Right lobe of liver (tissue), 6 donors: ENCODE results near the gene KATNIP. TPM values are rescaled to one million over a fixed set of nuclear protein-coding genes. Genes with fewer than 3 reads are reported as not detected.

Experiments used
- ATAC-seq, 4 donors: fragments of 200-7000 bp; cut with Tn5 transposase; one replicate each; pipeline ENCODE4 v1.9.1; 2020; ENCODE audit warnings: mild to moderate bottlenecking in 4 of 4, moderate library complexity in 4 of 4
- DNase-seq, 3 donors: peaks; one replicate each; pipeline ENCODE4 v3.0.0-alpha.2; 2020
- H3K27ac ChIP-seq, 3 donors: fragments of 200-600 bp; one replicate each; pipeline ENCODE4 v1.8.0; 2022
- H3K27me3 ChIP-seq, 2 donors: fragments of 200-600 bp; one replicate each; pipeline ENCODE4 v1.8.0; 2022
- H3K36me3 ChIP-seq, 4 donors: fragments of 200-600 bp; sonication (generic) in 1 of 4; one replicate each; pipeline versions ENCODE4 v1.5.1 to v1.8.0; 2017 to 2022; ENCODE audit warnings: control low read depth in 1 of 4
- H3K4me1 ChIP-seq, 4 donors: fragments of 200-600 bp; sonication (generic) in 1 of 4; one replicate each; pipeline versions ENCODE4 v1.5.1 to v1.8.0; 2017 to 2022; ENCODE audit warnings: control low read depth in 1 of 4
- H3K4me3 ChIP-seq, 3 donors: fragments of 200-600 bp; one replicate each; pipeline ENCODE4 v1.8.0; 2022
- H3K9me3 ChIP-seq, 4 donors: fragments of 200-600 bp; sonication (generic) in 1 of 4; one replicate each; pipeline versions ENCODE4 v1.5.1 to v1.8.0; 2017 to 2022; ENCODE audit warnings: control low read depth in 1 of 4
- CTCF ChIP-seq, 4 donors: fragments of 200-600 bp in 3 of 4; fragments of 450-650 bp in 1 of 4; IDR thresholded peaks; one replicate each; pipeline versions ENCODE4 v1.5.1 to v1.8.0; 2016 to 2022; ENCODE audit warnings: antibody characterized with exemption in 4 of 4, mild to moderate bottlenecking in 2 of 4
- POLR2A ChIP-seq: fragments of 450-650 bp; IDR thresholded peaks from one replicate; pipeline ENCODE4 v1.6.1; 2017; ENCODE audit warnings: antibody characterized with exemption, mild to moderate bottlenecking
- WGBS: methylation state at CpG from one replicate; pipeline ENCODE4 v1.1.6; 2018; ENCODE audit warnings: low coverage, low lambda C conversion rate; ENCODE audit not compliant: insufficient coverage; ENCODE audit errors: missing lambda C conversion rate; 5-methylcytosine and 5-hydroxymethylcytosine counted together
- intact Hi-C, 2 donors: fragments of 100-400 bp; cut with DNase I; formaldehyde crosslinking; loops; one replicate each; pipeline versions ENCODE4 v1.11.2 to v1.14.1; 2022
- total RNA-seq, 6 experiments: library from RNA; depleted of rRNA in 2 of 6; stranded (reverse); fragments of >200 nt in 2 of 6; fragmentation: NEBNext Ultra II Directional in 3 of 6; extraction: Animal tissue kit (Norgen Biotek cat#: 25700) in 3 of 6; gene quantifications; one replicate each; pipeline versions ENCODE4 v1.1.0 to v1.2.4, GENCODE V29; 2016 to 2023
- donor health status: DM: no; HTN: yes; CAD: no.
- donor health status: DM: no; HTN: no; CAD: no.
- donor health status: DM: no; HTN: no; CAD: no.
- donor health status: DM: no; HTN: yes; CAD: no.
- donor health status: DM: no; HTN: yes; CAD: no.

Gene KATNIP
- total RNA-seq, 6 experiments from 2014 or later: 6.1 to 10.2 (median 7.6) TPM

- no peaks in the 10 kb centered on the region for H3K9me3 ChIP-seq
- no peak overlapping the region for H3K4me3 ChIP-seq
- H3K36me3 ChIP-seq: peaks cover 0 to 92% (median 32%) of the 10 kb centered on the region in 4 donors
- H3K27ac ChIP-seq: no peak overlapping the region
- no peak for TF ChIP-seq CTCF (IDR thresholded peaks at IDR 0.05)
- no peak for TF ChIP-seq POLR2A
- DNase-seq (no peak), ATAC-seq (no peak)
- 96% methylated on average over 8 of the region's 17 CpGs for WGBS
- intact Hi-C loops: no loop called here
- no peaks in the 10 kb centered on the region for H3K27me3 ChIP-seq
- no peaks in the 10 kb centered on the region for H3K4me1 ChIP-seq
Measured at GRCh38 chr16:27506771-27507170, 43.2 kb upstream of the KATNIP start.

GRCh38 chr16:27508476-27508875, 41.5 kb upstream of the KATNIP start:
- TF ChIP-seq CTCF (IDR thresholded peaks at IDR 0.05) (no peak), POLR2A (no peak)
- H3K9me3 ChIP-seq: no peaks in the 10 kb centered on the region
- H3K4me3 ChIP-seq: no peak overlapping the region
- peaks cover 0 to 75% (median 24%) of the 10 kb centered on the region in 4 donors for H3K36me3 ChIP-seq
- no peak overlapping the region for H3K27ac ChIP-seq
- 92% methylated on average over 9 of the region's 9 CpGs for WGBS
- no peaks in the 10 kb centered on the region for H3K27me3 ChIP-seq
- intact Hi-C loops: no loop called here
- no peaks in the 10 kb centered on the region for H3K4me1 ChIP-seq
- DNase-seq (no peak), ATAC-seq (no peak)

GRCh38 chr16:27511657-27512448, 38.1 kb upstream of the KATNIP start:
- ATAC-seq (no peak), DNase-seq (no peak)
- Histone ChIP-seq H3K36me3 (peaks cover 0 to 41% (median 14%) of the 10 kb centered on the region in 4 donors), H3K4me3 (no peak overlapping the region), H3K27me3 (no peaks in the 10 kb centered on the region), H3K27ac (no peak overlapping the region), H3K4me1 (no peaks in the 10 kb centered on the region), H3K9me3 (no peaks in the 10 kb centered on the region)
- intact Hi-C loops: no loop called here
- no peak for TF ChIP-seq CTCF (IDR thresholded peaks at IDR 0.05)
- no peak for TF ChIP-seq POLR2A
- 88% methylated on average over 13 of the region's 22 CpGs for WGBS

- no peak for TF ChIP-seq CTCF (IDR thresholded peaks at IDR 0.05)
- TF ChIP-seq POLR2A: no peak
- no peaks in the 10 kb centered on the region for H3K27me3 ChIP-seq
- no peak for DNase-seq
- no peak overlapping the region for H3K4me3 ChIP-seq
- no peaks in the 10 kb centered on the region for H3K4me1 ChIP-seq
- H3K9me3 ChIP-seq: no peaks in the 10 kb centered on the region
- 92% methylated on average over 12 of the region's 12 CpGs for WGBS
- H3K27ac ChIP-seq: no peak overlapping the region
- peaks cover 0 to 15% (median 0%) of the 10 kb centered on the region in 4 donors for H3K36me3 ChIP-seq
- intact Hi-C loops: no loop called here
- ATAC-seq: no peak
Measured at GRCh38 chr16:27514806-27515205, 35.1 kb upstream of the KATNIP start.
